Measurements from ENCODE around the gene SHOC2.

Gene SHOC2

GRCh38 chr10:111037858-111038257, 118.5 kb downstream of the SHOC2 start:
- no peak overlapping the region for H3K4me3 ChIP-seq (ENCODE audit: low read depth, low read length)
- in situ Hi-C loops (cut with HindIII; ENCODE audit: low sequenced_read_pairs) = no loop called here
- DNase-seq (ENCODE audit: low read depth) = no peak
- peak; percentile 24 for TF ChIP-seq CTCF (IDR thresholded peaks at IDR 0.05; ENCODE audit: low read depth, low read length, missing control alignments)

- TF ChIP-seq CTCF (IDR thresholded peaks at IDR 0.05; ENCODE audit: low read depth, low read length, missing control alignments) = no peak
These were observed 120.1 kb downstream of the SHOC2 start for GRCh38 chr10:111039522-111039921.

GRCh38 chr10:111057006-111057405, 137.6 kb downstream of the SHOC2 start:
- no peak overlapping the region for H3K4me3 ChIP-seq (ENCODE audit: low read depth, low read length)
- no peak for DNase-seq (ENCODE audit: low read depth)
- no peak for TF ChIP-seq CTCF (IDR thresholded peaks at IDR 0.05; ENCODE audit: low read depth, low read length, missing control alignments)
- in situ Hi-C loops (cut with HindIII; ENCODE audit: low sequenced_read_pairs) = no loop called here

More at GRCh38 chr10:111039522-111039921, 120.1 kb downstream of the SHOC2 start:
- no peak overlapping the region for H3K4me3 ChIP-seq (ENCODE audit: low read depth, low read length)
- no peak for DNase-seq (ENCODE audit: low read depth)
- in situ Hi-C loops (cut with HindIII; ENCODE audit: low sequenced_read_pairs) = no loop called here

Data from astrocyte of the cerebellum (primary cell).